Fibroblast of lung (primary cell): Measurements from ENCODE around the gene APOL4. TPM values are rescaled to one million over a fixed set of nuclear protein-coding genes. Genes with fewer than 3 reads are reported as not detected.
"Not testable (repeated sequence)": the region's sequence is repeated elsewhere in the genome, so short reads cannot be mapped to it uniquely, and the experiment has no call there.

ENCODE experiments used
- DNase-seq, 2 donors: peaks; one replicate each; pipeline versions ENCODE4 v3.0.0 to v3.0.0-alpha.2; 2010; ENCODE audit warnings: low read depth in 2 of 2
- H2AFZ ChIP-seq: 2 replicates; pipeline ENCODE4 v1.5.1; 2012; ENCODE audit warnings: low read length, control low read depth, inconsistent platforms
- H3K27ac ChIP-seq: 2 replicates; pipeline ENCODE4 v1.5.1; 2011; ENCODE audit warnings: low read length, control low read depth; ENCODE audit not compliant: insufficient read depth
- H3K27me3 ChIP-seq: 2 replicates; pipeline ENCODE4 v1.5.1; 2011; ENCODE audit warnings: mild to moderate bottlenecking, low read length; ENCODE audit not compliant: control insufficient read depth, insufficient read depth
- H3K36me3 ChIP-seq: 2 replicates; pipeline ENCODE4 v1.5.1; 2011; ENCODE audit warnings: low read length; ENCODE audit not compliant: control insufficient read depth, insufficient read depth
- H3K4me1 ChIP-seq: 2 replicates; pipeline ENCODE4 v1.5.1; 2011; ENCODE audit warnings: low read length; ENCODE audit not compliant: control insufficient read depth, insufficient read depth; ENCODE audit errors: extremely low read depth
- H3K4me2 ChIP-seq: 2 replicates; pipeline ENCODE4 v1.5.1; 2011; ENCODE audit warnings: low read length, control low read depth; ENCODE audit not compliant: insufficient read depth; ENCODE audit errors: extremely low read depth
- H3K4me3 ChIP-seq, 4 experiments: fragments of 200-600 bp in 1 of 4; sonication (generic) in 1 of 4; replicated peaks in 1 of 4; 2 replicates each; pipeline ENCODE4 v1.5.1; 2011 to 2016; ENCODE audit warnings: low read length in 4 of 4, low read depth in 3 of 4, mild to moderate bottlenecking in 3 of 4, control low read depth in 2 of 4, inconsistent platforms in 1 of 4, mixed read lengths in 1 of 4; ENCODE audit not compliant: insufficient read depth in 1 of 4; ENCODE audit errors: control extremely low read depth in 1 of 4
- H3K79me2 ChIP-seq: 2 replicates; pipeline ENCODE4 v1.5.1; 2012; ENCODE audit warnings: mild to moderate bottlenecking, low read length, inconsistent platforms; ENCODE audit not compliant: control insufficient read depth, insufficient read depth
- H3K9ac ChIP-seq: 2 replicates; pipeline ENCODE4 v1.5.1; 2011; ENCODE audit warnings: mild to moderate bottlenecking, low read length, control low read depth; ENCODE audit not compliant: insufficient read depth
- H3K9me3 ChIP-seq: 2 replicates; pipeline ENCODE4 v1.5.1; 2012; ENCODE audit warnings: low read depth, low read length; ENCODE audit not compliant: control insufficient read depth, insufficient read depth
- H4K20me1 ChIP-seq: 2 replicates; pipeline ENCODE4 v1.5.1; 2011; ENCODE audit warnings: low read length; ENCODE audit not compliant: control insufficient read depth, insufficient read depth; ENCODE audit errors: extremely low read depth
- CTCF ChIP-seq, 2 donors: IDR thresholded peaks in 1 of 2; conservative IDR thresholded peaks in 1 of 2; 1 replicate in 1 of 2; 2 replicates in 1 of 2; pipeline ENCODE4 v1.5.1; 2011 to 2012; ENCODE audit warnings: low read length in 2 of 2, control low read depth in 1 of 2, inconsistent platforms in 1 of 2, low read depth in 1 of 2, mild to moderate bottlenecking in 1 of 2
- EZH2 ChIP-seq: IDR thresholded peaks from 2 replicates; pipeline ENCODE4 v1.5.1; 2012; ENCODE audit warnings: low read length, control low read depth, mild to moderate bottlenecking; ENCODE audit errors: missing control alignments
- polyA plus RNA-seq, 2 donors: library from polyadenylated mRNA; depleted of rRNA in 1 of 2; stranded (reverse) in 1 of 2; unstranded in 1 of 2; fragments of >200 nt; gene quantifications; 2 replicates each; pipeline ENCODE4 v1.2.1, GENCODE V29; 2011 to 2012; ENCODE audit warnings: missing spikeins in 1 of 2
- total RNA-seq: library from RNA; depleted of rRNA; stranded (reverse); fragments of >200 nt; gene quantifications from 2 replicates; pipeline ENCODE4 v1.2.1, GENCODE V29; 2014

The APOL4 gene
- total and polyA plus RNA-seq, 2 donors (not counting 1 experiment from before 2014, with no cell fraction given) = 0.31 to 2.0 TPM

GRCh38 chr22:36232715-36233401 lies 31.2 kb upstream of the APOL4 start:
- Histone ChIP-seq H3K9me3 (no peaks in the 10 kb centered on the region), H3K4me3 (no peak overlapping the region), H3K4me1 (peaks cover 6% of the 10 kb centered on the region), H2AFZ (no peak overlapping the region), H3K79me2 (peaks cover 25% of the 10 kb centered on the region), H3K9ac (no peak overlapping the region), H3K4me2 (no peak overlapping the region), H3K36me3 (peaks cover 8% of the 10 kb centered on the region), H3K27ac (no peak overlapping the region), H4K20me1 (no peaks in the 10 kb centered on the region), H3K27me3 (no peaks in the 10 kb centered on the region)
- TF ChIP-seq EZH2 (no peak), CTCF (conservative IDR thresholded peaks at IDR 0.05 in 1 of 2, IDR thresholded peaks at IDR 0.05 in 1 of 2; ENCODE audit: low read depth in 1 of 2, low read length in 2 of 2) (no peak)
- DNase-seq = no peak

GRCh38 chr22:36231051-36231450 lies 29.4 kb upstream of the APOL4 start:
- not testable (repeated sequence) for H3K4me3 ChIP-seq, H3K79me2 ChIP-seq, H2AFZ ChIP-seq, H3K9ac ChIP-seq, H3K9me3 ChIP-seq, H3K4me2 ChIP-seq, H3K27ac ChIP-seq, H3K4me1 ChIP-seq, DNase-seq, H4K20me1 ChIP-seq, H3K27me3 ChIP-seq
- H3K36me3 ChIP-seq = peaks cover 10% of the 10 kb centered on the region

- not testable (repeated sequence) for H3K4me2 ChIP-seq, H3K4me1 ChIP-seq, DNase-seq, H3K27me3 ChIP-seq, H3K9me3 ChIP-seq, H4K20me1 ChIP-seq, H3K4me3 ChIP-seq, H3K79me2 ChIP-seq, H2AFZ ChIP-seq, H3K27ac ChIP-seq, H3K9ac ChIP-seq
- peaks cover 10% of the 10 kb centered on the region for H3K36me3 ChIP-seq
These were observed 28.0 kb upstream of the APOL4 start for GRCh38 chr22:36229649-36230048.

- Histone ChIP-seq H3K36me3 (peaks cover 10% of the 10 kb centered on the region), H3K4me2 (no peak overlapping the region), H4K20me1 (no peaks in the 10 kb centered on the region), H3K27me3 (no peaks in the 10 kb centered on the region), H3K4me1 (no peaks in the 10 kb centered on the region), H3K27ac (no peak overlapping the region), H2AFZ (no peak overlapping the region), H3K79me2 (no peaks in the 10 kb centered on the region), H3K9ac (no peak overlapping the region), H3K9me3 (no peaks in the 10 kb centered on the region), H3K4me3 (no peak overlapping the region)
- no peak for DNase-seq
- TF ChIP-seq CTCF (conservative IDR thresholded peaks at IDR 0.05 in 1 of 2, IDR thresholded peaks at IDR 0.05 in 1 of 2; ENCODE audit: low read depth in 1 of 2, low read length in 2 of 2) = no peak
- TF ChIP-seq EZH2 = no peak
These were observed 27.3 kb upstream of the APOL4 start for GRCh38 chr22:36228944-36229343.

- H3K4me2 ChIP-seq, H3K4me3 ChIP-seq, H4K20me1 ChIP-seq: not testable (repeated sequence)
These were observed 26.8 kb upstream of the APOL4 start for GRCh38 chr22:36228369-36228768.

More at GRCh38 chr22:36228369-36228768, 26.8 kb upstream of the APOL4 start:
- H3K9ac ChIP-seq, H3K9me3 ChIP-seq, H2AFZ ChIP-seq, H3K27ac ChIP-seq, DNase-seq, H3K27me3 ChIP-seq, H3K79me2 ChIP-seq, H3K4me1 ChIP-seq: not testable (repeated sequence)
- H3K36me3 ChIP-seq = peaks cover 10% of the 10 kb centered on the region
